Adrenal gland (tissue), 12 donors: ENCODE data around the gene OAS3. TPM values are rescaled to one million over a fixed set of nuclear protein-coding genes. Genes with fewer than 3 reads are reported as not detected.

Source experiments
- DNase-seq, 7 donors: peaks; one replicate each; pipeline ENCODE4 v3.0.0-alpha.2; 2019 to 2020
- H3K27ac ChIP-seq, 5 donors: fragments of 200-600 bp; sonication (generic) in 4 of 5; 1 replicate in 3 of 5; 2 replicates in 2 of 5; pipeline versions ENCODE4 v1.5.1 to v1.8.0; 2016 to 2020; ENCODE audit warnings: mild to moderate bottlenecking in 1 of 5
- H3K27me3 ChIP-seq: fragments of 200-600 bp; 2 replicates; pipeline ENCODE4 v1.8.0; 2021
- H3K36me3 ChIP-seq, 2 donors: fragments of 200-600 bp; replicated peaks in 1 of 2; 1 replicate in 1 of 2; 2 replicates in 1 of 2; pipeline versions ENCODE4 v1.5.1 to v1.8.0; 2018 to 2022
- H3K4me1 ChIP-seq, 2 donors: fragments of 200-600 bp; replicated peaks in 1 of 2; 1 replicate in 1 of 2; 2 replicates in 1 of 2; pipeline versions ENCODE4 v1.5.1 to v1.8.0; 2018 to 2021
- H3K4me3 ChIP-seq, 4 donors: fragments of 200-600 bp; sonication (generic) in 3 of 4; one replicate each; pipeline ENCODE4 v1.5.1; 2016 to 2018
- H3K9me3 ChIP-seq, 3 donors: fragments of 200-600 bp; sonication (generic) in 1 of 3; replicated peaks in 1 of 3; 1 replicate in 2 of 3; 2 replicates in 1 of 3; pipeline versions ENCODE4 v1.5.1 to v1.8.0; 2016 to 2021
- POLR2A ChIP-seq, 2 donors: fragments of 450-650 bp; IDR thresholded peaks; one replicate each; pipeline ENCODE4 v1.6.1; 2017; ENCODE audit warnings: antibody characterized with exemption in 2 of 2, mild to moderate bottlenecking in 2 of 2, moderate library complexity in 1 of 2
- WGBS, 4 donors: extraction: QIAGEN DNeasy Blood & Tissue Kit in 2 of 4; methylation state at CpG; one replicate each; pipeline versions ENCODE4 v1.1.5 to v1.1.7; 2013 to 2017; 5-methylcytosine and 5-hydroxymethylcytosine counted together
- intact Hi-C, 2 donors: fragments of 100-400 bp; cut with DNase I; formaldehyde crosslinking; loops; one replicate each; pipeline versions ENCODE4 v1.14.1 to v1.15.0; 2022 to 2023
- polyA plus RNA-seq, 3 donors: library from polyadenylated mRNA; stranded (reverse); fragments of 200-250 nt in 2 of 3; fragments of 350-450 nt in 1 of 3; fragmentation: Illumina TruSeq in 1 of 3; extraction: RNeasy Lipid Tissue Mini Kit (QIAGEN cat#74804) in 1 of 3; gene quantifications; one replicate each; pipeline ENCODE4 v1.2.3, GENCODE V29; 2013 to 2014
- total RNA-seq, 9 donors: library from RNA; depleted of rRNA in 4 of 9; stranded (reverse); fragments of >200 nt in 4 of 9; fragments of 120-200 nt in 1 of 9; fragmentation: NEBNext Ultra II Directional in 1 of 9; extraction: Animal tissue kit (Norgen Biotek cat#: 25700) in 1 of 9; gene quantifications; one replicate each; pipeline versions ENCODE4 v1.1.0 to v1.2.4, GENCODE V29; 2013 to 2023
- TF ChIP-seq, protein P1 (sequence below), 6 experiments: fragments of 450-650 bp in 4 of 6; fragments of 200-600 bp in 2 of 6; sonication (generic) in 1 of 6; IDR thresholded peaks; 1 replicate in 5 of 6; 2 replicates in 1 of 6; pipeline versions ENCODE4 v1.5.1 to v1.8.0; 2016 to 2021; ENCODE audit warnings: antibody characterized with exemption in 6 of 6, mild to moderate bottlenecking in 2 of 6, moderate library complexity in 1 of 6
- donor health status: healthy with polysubstance abuse.
- donor health status: Bipolar disorder and iron deficiency.
- donor health status: DM: yes; HTN: yes; CAD: no.
- donor health status: DM: no; HTN: no; CAD: no.
- donor health status: DM: no; HTN: no; CAD: no.
- donor health status: DM: yes; HTN: yes; CAD: no.

The OAS3 gene
- total and polyA plus RNA-seq, 12 donors = 2.7 to 19.4 (median 10.3) TPM

DNA sequence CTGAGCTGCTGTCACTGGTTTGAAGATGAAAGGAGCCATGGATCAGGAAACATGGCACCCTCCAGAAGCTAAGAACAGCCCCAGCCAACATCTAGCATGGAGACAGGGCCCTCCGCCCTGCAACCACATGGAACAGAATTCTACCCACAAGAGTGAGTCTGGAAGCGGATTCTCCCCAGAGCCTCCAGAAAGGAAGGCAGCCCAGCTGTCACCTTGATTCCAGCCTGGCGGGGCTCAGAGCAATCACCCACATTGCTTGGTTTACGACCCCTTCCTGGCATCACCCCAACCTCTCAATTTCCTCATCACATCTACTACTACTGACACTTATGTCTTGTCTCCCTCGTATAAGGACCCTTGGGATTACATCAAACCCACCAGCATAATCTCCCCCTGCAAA is 78.5 kb downstream of the OAS3 start:
- 84 to 88% (median 87%) methylated on average over 5 of the region's 5 CpGs for WGBS, 4 donors
- no peak for DNase-seq

DNA sequence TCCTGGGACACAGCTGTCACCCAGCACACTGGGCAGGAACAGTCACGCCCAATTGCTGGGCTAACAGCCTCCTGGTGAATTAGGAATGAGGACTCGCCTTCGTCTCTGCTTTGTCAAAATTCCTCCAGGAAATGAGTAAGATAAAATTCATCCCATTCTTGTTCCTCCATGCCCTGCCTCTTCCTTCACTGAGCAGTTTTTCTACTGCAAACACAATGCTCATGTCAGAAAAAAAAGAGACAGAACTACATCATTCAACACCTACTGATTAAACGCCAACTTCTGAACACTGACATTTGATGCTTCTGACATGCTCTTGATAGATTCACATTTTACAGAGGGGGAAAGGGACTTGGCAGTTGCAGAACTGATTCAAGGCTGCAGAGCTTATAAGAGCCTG is 80.8 kb downstream of the OAS3 start:
- H3K9me3 ChIP-seq = no peaks in the 10 kb centered on the region
- no peaks in the 10 kb centered on the region for H3K27me3 ChIP-seq
- 37 to 50% (median 42%) methylated on average over 4 of the region's 4 CpGs for WGBS, 4 donors
- TF ChIP-seq, protein P1, sequence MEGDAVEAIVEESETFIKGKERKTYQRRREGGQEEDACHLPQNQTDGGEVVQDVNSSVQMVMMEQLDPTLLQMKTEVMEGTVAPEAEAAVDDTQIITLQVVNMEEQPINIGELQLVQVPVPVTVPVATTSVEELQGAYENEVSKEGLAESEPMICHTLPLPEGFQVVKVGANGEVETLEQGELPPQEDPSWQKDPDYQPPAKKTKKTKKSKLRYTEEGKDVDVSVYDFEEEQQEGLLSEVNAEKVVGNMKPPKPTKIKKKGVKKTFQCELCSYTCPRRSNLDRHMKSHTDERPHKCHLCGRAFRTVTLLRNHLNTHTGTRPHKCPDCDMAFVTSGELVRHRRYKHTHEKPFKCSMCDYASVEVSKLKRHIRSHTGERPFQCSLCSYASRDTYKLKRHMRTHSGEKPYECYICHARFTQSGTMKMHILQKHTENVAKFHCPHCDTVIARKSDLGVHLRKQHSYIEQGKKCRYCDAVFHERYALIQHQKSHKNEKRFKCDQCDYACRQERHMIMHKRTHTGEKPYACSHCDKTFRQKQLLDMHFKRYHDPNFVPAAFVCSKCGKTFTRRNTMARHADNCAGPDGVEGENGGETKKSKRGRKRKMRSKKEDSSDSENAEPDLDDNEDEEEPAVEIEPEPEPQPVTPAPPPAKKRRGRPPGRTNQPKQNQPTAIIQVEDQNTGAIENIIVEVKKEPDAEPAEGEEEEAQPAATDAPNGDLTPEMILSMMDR (IDR thresholded peaks at IDR 0.05) = no peak
- no peak for TF ChIP-seq POLR2A (IDR thresholded peaks at IDR 0.05)
- H3K36me3 ChIP-seq = no peaks in the 10 kb centered on the region
- H3K4me3 ChIP-seq = no peak overlapping the region
- no peak overlapping the region for H3K27ac ChIP-seq
- no peak for DNase-seq
- intact Hi-C loops = no loop called here
- H3K4me1 ChIP-seq = no peaks in the 10 kb centered on the region

More for the DNA sequence above, 78.5 kb downstream of the OAS3 start:
- no peak overlapping the region for H3K27ac ChIP-seq
- intact Hi-C loops = no loop called here
- H3K4me1 ChIP-seq = no peaks in the 10 kb centered on the region
- H3K27me3 ChIP-seq = no peaks in the 10 kb centered on the region
- TF ChIP-seq, protein P1 (IDR thresholded peaks at IDR 0.05) = no peak
- no peak for TF ChIP-seq POLR2A (IDR thresholded peaks at IDR 0.05)
- H3K4me3 ChIP-seq = no peak overlapping the region
- no peaks in the 10 kb centered on the region for H3K9me3 ChIP-seq
- H3K36me3 ChIP-seq = no peaks in the 10 kb centered on the region

DNA sequence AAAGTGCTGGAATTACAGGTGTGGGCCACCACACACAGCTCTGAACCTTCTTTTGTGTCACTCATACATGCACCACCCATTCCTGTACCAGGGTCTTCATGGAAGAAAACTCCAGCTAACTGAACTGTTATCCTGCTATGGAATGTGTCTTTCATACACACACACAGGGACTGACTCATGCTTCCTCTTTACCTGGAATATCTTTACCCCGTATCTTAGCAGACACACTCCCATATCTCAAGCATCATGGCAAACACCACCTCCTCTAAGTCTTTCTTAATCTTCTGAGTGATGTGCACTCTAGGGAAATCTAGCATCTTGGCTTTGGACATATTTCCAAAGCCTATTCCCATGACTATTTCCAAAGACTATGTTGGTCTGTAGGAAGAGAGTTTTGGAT is 83.2 kb downstream of the OAS3 start:
- no peaks in the 10 kb centered on the region for H3K27me3 ChIP-seq
- no peak for TF ChIP-seq POLR2A (IDR thresholded peaks at IDR 0.05)
- TF ChIP-seq, protein P1 (IDR thresholded peaks at IDR 0.05) = no peak
- no peaks in the 10 kb centered on the region for H3K4me1 ChIP-seq
- no peaks in the 10 kb centered on the region for H3K9me3 ChIP-seq
- intact Hi-C loops = no loop called here
- 67 to 96% (median 80%) methylated on average over 1 of the region's 1 CpG for WGBS, 4 donors
- H3K36me3 ChIP-seq = no peaks in the 10 kb centered on the region
- no peak overlapping the region for H3K4me3 ChIP-seq
- no peak overlapping the region for H3K27ac ChIP-seq
- no peak for DNase-seq

Other genes with a start within 250 kb of the OAS3 start
- gene RPH3A, start 146.7 kb upstream of the OAS3 start, total RNA-seq = 1 to 10 TPM in 4 of 9 donors, under 1 TPM in 3, not detected in 2; 0.25 to 7.3 (median 1.2) TPM
- 1 to 10 TPM; 1.4 to 4.8 (median 3.3) TPM for gene RPH3A, start 146.7 kb upstream of the OAS3 start, polyA plus RNA-seq
- 10 to 100 TPM in 8 of 9 donors, 1 to 10 TPM in 1; 9.1 to 32.0 (median 17.2) TPM for gene OAS1, start 31.5 kb upstream of the OAS3 start, total RNA-seq
- 10 to 100 TPM in 2 of 3 donors, 1 to 10 TPM in 1; 9.2 to 31.2 (median 22.1) TPM for gene OAS1, start 31.5 kb upstream of the OAS3 start, polyA plus RNA-seq
- 10 to 100 TPM in 3 of 9 donors, 1 to 10 TPM in 6; 2.5 to 29.1 (median 8.3) TPM for gene OAS2, start 40.0 kb downstream of the OAS3 start, total RNA-seq
- gene OAS2, start 40.0 kb downstream of the OAS3 start, polyA plus RNA-seq = 10 to 100 TPM in 1 of 3 donors, 1 to 10 TPM in 2; 3.5 to 30.4 (median 9.5) TPM
- gene DTX1, start 118.3 kb downstream of the OAS3 start, total RNA-seq = 10 to 100 TPM in 3 of 9 donors, 1 to 10 TPM in 6; 1.3 to 20.0 (median 7.4) TPM
- gene DTX1, start 118.3 kb downstream of the OAS3 start, polyA plus RNA-seq = 1 to 10 TPM; 2.8 to 8.4 (median 4.7) TPM
- 10 to 100 TPM; 22.6 to 90.4 (median 43.6) TPM for gene RASAL1, start 197.3 kb downstream of the OAS3 start, total RNA-seq
- 10 to 100 TPM; 38.9 to 54.2 (median 40.7) TPM for gene RASAL1, start 197.3 kb downstream of the OAS3 start, polyA plus RNA-seq
- under 1 TPM in 3 of 9 donors, not detected in 6; 0.14 to 0.28 (median 0.22) TPM for gene CFAP73, start 211.2 kb downstream of the OAS3 start, total RNA-seq
- gene CFAP73, start 211.2 kb downstream of the OAS3 start, polyA plus RNA-seq = under 1 TPM in 2 of 3 donors, not detected in 1; 0.24 to 0.57 TPM
- 100 to 1,000 TPM in 2 of 9 donors, 10 to 100 TPM in 7; 41.9 to 109 (median 78.3) TPM for gene DDX54, start 247.0 kb downstream of the OAS3 start, total RNA-seq
- gene DDX54, start 247.0 kb downstream of the OAS3 start, polyA plus RNA-seq = 10 to 100 TPM; 27.9 to 60.5 (median 44.4) TPM
- gene RITA1, start 247.2 kb downstream of the OAS3 start, total RNA-seq = 10 to 100 TPM; 31.7 to 84.1 (median 41.2) TPM
- gene RITA1, start 247.2 kb downstream of the OAS3 start, polyA plus RNA-seq = 10 to 100 TPM; 17.5 to 19.6 (median 18.6) TPM